Trophoblast cell (in vitro differentiated cells and primary cell): Measurements from ENCODE around the gene PPARG.

ENCODE experiments used
- DNase-seq, 2 donors: peaks; one replicate each; pipeline ENCODE4 v3.0.0-alpha.2; 2016
- H2AFZ ChIP-seq: 2 replicates; pipeline ENCODE4 v1.6.1; 2013; ENCODE audit warnings: low read length, moderate library complexity, mild to moderate bottlenecking; ENCODE audit not compliant: insufficient read depth, poor library complexity
- H2AK5ac ChIP-seq: 2 replicates; pipeline ENCODE4 v1.6.1; 2013; ENCODE audit warnings: mild to moderate bottlenecking, low read length
- H2BK120ac ChIP-seq: 2 replicates; pipeline ENCODE4 v1.6.1; 2013; ENCODE audit warnings: low read length, mild to moderate bottlenecking, moderate library complexity; ENCODE audit not compliant: insufficient read depth, poor library complexity
- H2BK12ac ChIP-seq: 2 replicates; pipeline ENCODE4 v1.6.1; 2013; ENCODE audit warnings: mild to moderate bottlenecking, low read length, moderate library complexity
- H2BK5ac ChIP-seq: 2 replicates; pipeline ENCODE4 v1.6.1; 2013; ENCODE audit warnings: low read length, low read depth, moderate library complexity, mild to moderate bottlenecking; ENCODE audit not compliant: poor library complexity
- H3K14ac ChIP-seq: 2 replicates; pipeline ENCODE4 v1.6.1; 2013; ENCODE audit warnings: mild to moderate bottlenecking, low read length
- H3K18ac ChIP-seq: 2 replicates; pipeline ENCODE4 v1.6.1; 2013; ENCODE audit warnings: mild to moderate bottlenecking, low read length
- H3K23ac ChIP-seq: 2 replicates; pipeline ENCODE4 v1.6.1; 2013; ENCODE audit warnings: low read length
- H3K27ac ChIP-seq: 2 replicates; pipeline ENCODE4 v1.5.1; 2013; ENCODE audit warnings: low read depth, mild to moderate bottlenecking, inconsistent platforms, low read length, moderate library complexity
- H3K27me3 ChIP-seq: 2 replicates; pipeline ENCODE4 v1.6.1; 2013; ENCODE audit warnings: inconsistent platforms, mild to moderate bottlenecking, low read length, moderate library complexity; ENCODE audit not compliant: insufficient read depth
- H3K36me3 ChIP-seq, 2 experiments: 1 replicate in 1 of 2; 2 replicates in 1 of 2; pipeline ENCODE4 v1.6.1; 2013; ENCODE audit warnings: low read length in 2 of 2, mild to moderate bottlenecking in 2 of 2, moderate library complexity in 1 of 2; ENCODE audit not compliant: insufficient read depth in 2 of 2, control insufficient read depth in 1 of 2
- H3K4ac ChIP-seq: 2 replicates; pipeline ENCODE4 v1.6.1; 2013; ENCODE audit warnings: low read depth, mild to moderate bottlenecking, low read length, moderate library complexity
- H3K4me1 ChIP-seq, 2 experiments: 1 replicate in 1 of 2; 2 replicates in 1 of 2; pipeline ENCODE4 v1.6.1; 2013; ENCODE audit warnings: low read length in 2 of 2, mild to moderate bottlenecking in 2 of 2, moderate library complexity in 1 of 2; ENCODE audit not compliant: insufficient read depth in 2 of 2, control insufficient read depth in 1 of 2
- H3K4me2 ChIP-seq: 2 replicates; pipeline ENCODE4 v1.6.1; 2013; ENCODE audit warnings: inconsistent platforms, mild to moderate bottlenecking, low read length, moderate library complexity
- H3K4me3 ChIP-seq: 2 replicates; pipeline ENCODE4 v1.5.1; 2013; ENCODE audit warnings: mild to moderate bottlenecking, low read depth, low read length, inconsistent platforms
- H3K79me1 ChIP-seq: one replicate; pipeline ENCODE4 v1.6.1; 2013; ENCODE audit warnings: low read length
- H3K79me2 ChIP-seq: 2 replicates; pipeline ENCODE4 v1.6.1; 2013; ENCODE audit warnings: low read length, mild to moderate bottlenecking; ENCODE audit not compliant: control insufficient read depth, insufficient read depth, poor library complexity
- H3K9ac ChIP-seq: 2 replicates; pipeline ENCODE4 v1.6.1; 2013; ENCODE audit warnings: mild to moderate bottlenecking, low read length
- H3K9me3 ChIP-seq: 2 replicates; pipeline ENCODE4 v1.6.1; 2013; ENCODE audit warnings: low read depth, mild to moderate bottlenecking, control low read depth, inconsistent platforms, low read length; ENCODE audit not compliant: insufficient read depth
- H4K12ac ChIP-seq: 2 replicates; pipeline ENCODE4 v1.6.1; 2013; ENCODE audit warnings: low read depth, mild to moderate bottlenecking, low read length, moderate library complexity
- H4K8ac ChIP-seq: 2 replicates; pipeline ENCODE4 v1.6.1; 2013; ENCODE audit warnings: low read depth, mild to moderate bottlenecking, low read length, moderate library complexity
- H4K91ac ChIP-seq: one replicate; pipeline ENCODE4 v1.6.1; 2013; ENCODE audit warnings: low read depth, mild to moderate bottlenecking, low read length, moderate library complexity
- whole genome bisulfite sequencing: extraction: QIAGEN DNeasy Blood & Tissue Kit; methylation state at CpG from one replicate; pipeline ENCODE4 v1.1.7; 2013; ENCODE audit warnings: missing lambda C conversion rate; ENCODE audit not compliant: insufficient read length, insufficient coverage; ENCODE audit errors: extremely low coverage; 5-methylcytosine and 5-hydroxymethylcytosine counted together

Gene PPARG

DNA sequence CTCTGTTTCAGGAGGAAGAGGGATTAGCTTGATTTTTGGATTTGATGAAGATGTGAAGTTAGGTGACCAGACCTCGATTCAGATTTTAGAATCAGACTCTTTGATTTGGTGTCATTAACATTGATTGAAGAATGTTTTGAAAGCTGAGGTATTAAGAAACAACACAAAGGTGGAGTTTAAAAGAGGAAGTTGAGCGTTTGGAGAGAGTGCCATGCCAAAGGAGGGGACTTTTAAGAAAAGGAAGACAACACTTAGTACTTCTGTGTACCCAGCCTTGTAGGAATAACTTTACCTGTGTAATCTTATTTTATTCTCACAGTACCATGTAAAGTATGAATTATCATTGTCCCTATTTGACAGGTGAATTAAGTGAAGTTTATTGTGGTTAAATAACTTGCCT lies 34.4 kb downstream of the PPARG start:
- Histone ChIP-seq H2BK12ac (no peak overlapping the region), H3K4me2 (no peak overlapping the region), H3K4me1 (no peaks in the 10 kb centered on the region), H3K14ac (no peak overlapping the region), H3K23ac (no peak overlapping the region), H4K12ac (no peak overlapping the region), H2BK120ac (no peak overlapping the region), H3K79me2 (no peaks in the 10 kb centered on the region), H3K27ac (no peak overlapping the region), H2AFZ (no peak overlapping the region), H4K91ac (no peak overlapping the region), H4K8ac (no peak overlapping the region), H3K36me3 (peaks cover 2 to 4% of the 10 kb centered on the region in 2 experiments), H3K79me1 (no peaks in the 10 kb centered on the region), H2AK5ac (no peak overlapping the region), H3K9ac (no peak overlapping the region), H3K9me3 (no peaks in the 10 kb centered on the region), H2BK5ac (no peak overlapping the region), H3K27me3 (no peaks in the 10 kb centered on the region), H3K4me3 (no peak overlapping the region), H3K18ac (no peak overlapping the region), H3K4ac (no peak overlapping the region)
- WGBS, result no CpG with 5 or more reads among the region's 2 CpGs
- DNase-seq, result no peak

DNA sequence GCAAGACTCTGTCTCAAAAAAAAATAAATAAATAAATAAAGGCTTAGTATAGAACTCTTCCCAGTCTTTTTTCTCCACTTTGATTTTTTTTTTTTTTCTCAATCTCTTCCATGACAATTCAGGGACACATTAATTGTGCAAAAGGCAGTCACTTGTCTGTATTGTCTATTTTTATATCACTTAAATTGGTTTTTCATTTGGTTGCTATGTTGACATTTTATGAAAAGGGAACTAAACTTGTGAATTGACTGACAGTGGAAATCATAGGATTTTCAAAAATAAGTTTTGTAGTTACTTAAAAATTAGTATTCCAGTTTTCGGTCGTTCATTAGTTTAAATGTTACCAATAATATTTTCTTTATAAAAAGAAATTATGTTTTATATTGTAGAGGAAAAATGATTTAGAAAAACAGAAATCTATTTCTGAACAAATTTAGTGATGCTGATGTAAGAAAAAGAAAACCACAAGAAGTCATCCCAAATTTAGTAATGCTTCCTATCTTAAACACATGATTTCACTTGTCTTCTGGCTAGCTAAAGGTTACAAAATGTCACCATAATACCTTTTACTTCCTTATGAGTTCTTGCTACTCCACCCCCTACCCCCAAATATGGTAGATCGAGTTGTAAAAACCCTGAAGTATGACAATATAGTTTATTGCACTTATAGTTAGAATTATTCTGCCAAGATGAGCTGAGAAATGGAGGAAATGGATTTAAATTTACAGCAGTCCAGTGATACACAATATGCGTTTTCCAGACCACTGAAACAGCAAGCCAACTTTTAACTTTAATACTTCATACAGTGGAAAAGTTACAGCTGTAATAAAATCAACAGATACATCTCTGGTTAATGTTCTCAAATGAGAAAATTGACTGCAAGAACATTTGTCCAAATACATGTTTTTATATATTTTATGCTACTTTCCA lies 37.0 kb downstream of the PPARG start:
- no peak overlapping the region for H2BK120ac ChIP-seq
- H2BK12ac ChIP-seq, result no peak overlapping the region
- no peak overlapping the region for H2AK5ac ChIP-seq
- WGBS, result no CpG with 5 or more reads among the region's 4 CpGs
- no peak overlapping the region for H3K14ac ChIP-seq
- no peak overlapping the region for H4K8ac ChIP-seq
- H3K36me3 ChIP-seq, result peaks cover 3 to 6% of the 10 kb centered on the region in 2 experiments
- H3K79me1 ChIP-seq, result no peaks in the 10 kb centered on the region
- H3K27ac ChIP-seq, result no peak overlapping the region
- no peaks in the 10 kb centered on the region for H3K27me3 ChIP-seq
- H3K4me2 ChIP-seq, result no peak overlapping the region
- H3K23ac ChIP-seq, result no peak overlapping the region
- no peaks in the 10 kb centered on the region for H3K4me1 ChIP-seq
- no peak overlapping the region for H4K91ac ChIP-seq
- no peak overlapping the region for H4K12ac ChIP-seq
- DNase-seq, result no peak
- H3K9ac ChIP-seq, result no peak overlapping the region
- no peak overlapping the region for H3K18ac ChIP-seq
- no peak overlapping the region for H3K4me3 ChIP-seq
- H3K4ac ChIP-seq, result no peak overlapping the region
- no peak overlapping the region for H2AFZ ChIP-seq
- no peak overlapping the region for H2BK5ac ChIP-seq
- H3K9me3 ChIP-seq, result no peaks in the 10 kb centered on the region
- no peaks in the 10 kb centered on the region for H3K79me2 ChIP-seq

DNA sequence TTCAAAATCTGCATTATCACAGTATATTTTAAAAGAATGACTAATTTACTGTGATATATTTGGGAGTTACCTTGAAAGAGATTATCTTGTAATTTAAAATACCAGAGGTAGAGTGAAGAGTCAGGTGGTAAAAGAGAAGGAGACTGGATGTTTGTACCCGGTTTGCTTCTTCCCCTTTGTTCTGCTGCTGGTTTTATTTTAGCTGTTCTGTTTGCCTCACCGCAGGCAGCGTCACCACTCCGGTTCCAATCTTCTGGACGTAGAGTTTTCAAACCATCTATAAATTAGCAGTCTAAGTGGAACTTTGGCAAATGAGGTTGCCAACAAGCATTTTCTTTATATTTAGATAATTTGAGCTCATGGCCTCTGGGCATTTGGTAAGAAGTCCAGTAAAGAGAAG lies 38.2 kb downstream of the PPARG start:
- H2BK5ac ChIP-seq, result no peak overlapping the region
- no peak overlapping the region for H2AK5ac ChIP-seq
- no peak overlapping the region for H2BK120ac ChIP-seq
- no peak overlapping the region for H4K12ac ChIP-seq
- no peak overlapping the region for H2AFZ ChIP-seq
- H3K27ac ChIP-seq, result no peak overlapping the region
- no peak overlapping the region for H3K18ac ChIP-seq
- peaks cover 3 to 4% of the 10 kb centered on the region in 2 experiments for H3K36me3 ChIP-seq
- no peak overlapping the region for H3K4me3 ChIP-seq
- no peaks in the 10 kb centered on the region for H3K4me1 ChIP-seq
- H3K9ac ChIP-seq, result no peak overlapping the region
- no peak overlapping the region for H4K91ac ChIP-seq
- DNase-seq, result no peak
- no peaks in the 10 kb centered on the region for H3K27me3 ChIP-seq
- no peak overlapping the region for H3K4me2 ChIP-seq
- H3K79me1 ChIP-seq, result no peaks in the 10 kb centered on the region
- no peak overlapping the region for H3K4ac ChIP-seq
- H3K14ac ChIP-seq, result no peak overlapping the region
- WGBS, result no CpG with 5 or more reads among the region's 5 CpGs
- H2BK12ac ChIP-seq, result no peak overlapping the region
- H4K8ac ChIP-seq, result no peak overlapping the region
- no peaks in the 10 kb centered on the region for H3K79me2 ChIP-seq
- H3K9me3 ChIP-seq, result no peaks in the 10 kb centered on the region
- no peak overlapping the region for H3K23ac ChIP-seq

DNA sequence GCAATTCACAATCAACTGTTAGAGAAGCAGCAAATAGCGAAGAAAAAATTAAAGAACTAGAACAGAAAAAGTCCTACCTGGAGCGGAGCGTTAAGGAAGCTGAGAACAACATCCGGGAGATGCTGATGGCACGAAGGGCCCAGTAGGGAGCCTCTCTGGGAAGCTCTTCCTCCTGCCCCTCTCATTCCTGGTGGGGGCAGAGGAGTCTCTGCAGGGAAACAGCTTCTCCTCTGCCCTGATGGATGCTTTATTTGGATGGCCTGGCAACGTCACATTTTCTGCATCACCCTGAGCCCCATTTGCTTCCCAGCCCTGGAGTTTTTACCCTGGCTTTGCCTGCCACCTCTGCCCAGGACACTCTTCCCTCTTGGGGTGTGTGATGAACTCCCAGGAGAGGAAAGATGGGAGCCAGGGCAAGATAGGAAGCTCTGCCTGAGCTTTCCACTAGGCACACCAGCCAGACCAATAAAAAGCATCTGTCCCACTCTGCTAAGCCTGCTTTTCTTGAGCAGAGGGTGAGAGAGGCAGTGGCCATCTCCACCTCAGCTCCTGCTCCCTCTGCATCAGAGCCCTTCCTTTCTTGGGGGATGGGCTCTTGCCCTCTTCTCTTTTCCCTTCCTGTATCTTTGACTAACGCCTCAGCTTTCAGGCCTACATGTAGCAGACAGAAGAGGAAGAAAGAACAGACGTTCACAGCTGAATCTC lies 39.4 kb downstream of the PPARG start:
- Histone ChIP-seq H2BK5ac (no peak overlapping the region), H3K4me3 (no peak overlapping the region), H3K4me1 (no peaks in the 10 kb centered on the region), H2AK5ac (no peak overlapping the region), H3K79me2 (no peaks in the 10 kb centered on the region), H2BK120ac (no peak overlapping the region), H3K27ac (no peak overlapping the region), H2AFZ (no peak overlapping the region), H3K36me3 (peaks cover 3 to 4% of the 10 kb centered on the region in 2 experiments), H3K4ac (no peak overlapping the region), H4K91ac (no peak overlapping the region), H3K27me3 (no peaks in the 10 kb centered on the region), H3K14ac (no peak overlapping the region), H4K8ac (no peak overlapping the region), H4K12ac (no peak overlapping the region), H3K18ac (no peak overlapping the region), H3K4me2 (no peak overlapping the region), H3K79me1 (no peaks in the 10 kb centered on the region), H2BK12ac (no peak overlapping the region), H3K9me3 (no peaks in the 10 kb centered on the region), H3K23ac (no peak overlapping the region), H3K9ac (no peak overlapping the region)
- WGBS, result no CpG with 5 or more reads among the region's 8 CpGs
- no peak for DNase-seq
